C4-2B (cell line): Measurements from ENCODE around the gene OPCML.

Experiments
- H3K27ac ChIP-seq: fragments of 450-650 bp; 2 replicates; pipeline ENCODE4 v1.5.1; 2017
- CTCF ChIP-seq: fragments of 450-650 bp; conservative IDR thresholded peaks from 2 replicates; pipeline ENCODE4 v1.5.1; 2017; ENCODE audit warnings: mild to moderate bottlenecking
- ZFX ChIP-seq: fragments of 450-650 bp; IDR thresholded peaks from 2 replicates; pipeline ENCODE4 v1.6.1; 2017

The OPCML gene

GRCh38 chr11:132773751-132774150 is 758.5 kb downstream of the OPCML start:
- no peak for TF ChIP-seq CTCF
- no peak for TF ChIP-seq ZFX
- no peak overlapping the region for H3K27ac ChIP-seq

DNA sequence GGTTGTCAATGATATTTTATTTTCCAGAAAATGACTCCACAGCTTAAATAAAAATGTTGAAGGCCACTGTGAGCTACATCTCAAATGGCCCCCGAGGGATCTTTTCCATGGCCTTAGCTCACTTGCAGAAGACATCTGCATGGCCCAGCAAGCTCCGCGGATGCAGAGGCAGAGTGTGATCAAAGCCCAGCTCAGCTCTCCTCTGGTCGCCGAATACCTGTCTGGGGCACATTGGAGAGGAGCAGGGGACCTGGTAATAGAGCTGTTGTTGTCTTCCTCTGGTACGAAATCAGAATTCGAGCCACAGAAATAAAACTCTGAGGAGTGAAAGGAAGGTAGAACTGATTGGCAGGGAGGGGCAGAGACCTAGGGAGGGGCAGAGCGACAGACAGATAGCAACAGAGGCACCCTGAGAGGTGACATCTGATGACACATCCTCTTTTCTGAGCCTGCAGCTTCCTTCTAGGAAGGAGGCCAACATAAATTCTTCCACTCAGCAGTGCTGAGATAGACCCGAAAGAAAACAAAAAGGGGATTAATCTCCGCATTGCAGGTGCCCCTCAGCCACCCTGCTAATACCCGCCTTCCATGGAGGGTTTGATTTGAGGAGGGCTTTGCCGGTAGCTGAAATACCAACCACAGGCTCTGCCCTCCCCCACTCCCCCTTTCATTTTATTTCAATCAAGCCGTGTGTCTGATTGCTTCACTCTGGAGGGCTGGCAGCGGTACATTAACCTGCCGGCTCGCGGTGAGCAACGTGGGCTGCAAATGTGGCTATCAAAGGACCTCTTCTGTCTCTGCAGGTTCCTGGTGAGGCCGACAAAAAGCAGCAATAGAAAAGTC is 759.4 kb downstream of the OPCML start:
- TF ChIP-seq ZFX (no peak), CTCF (no peak)
- no peak overlapping the region; the same call in 1 of the 2 replicates for H3K27ac ChIP-seq

- TF ChIP-seq ZFX = no peak
- TF ChIP-seq CTCF = no peak
Observed at GRCh38 chr11:132771746-132772145, 760.6 kb downstream of the OPCML start.

DNA sequence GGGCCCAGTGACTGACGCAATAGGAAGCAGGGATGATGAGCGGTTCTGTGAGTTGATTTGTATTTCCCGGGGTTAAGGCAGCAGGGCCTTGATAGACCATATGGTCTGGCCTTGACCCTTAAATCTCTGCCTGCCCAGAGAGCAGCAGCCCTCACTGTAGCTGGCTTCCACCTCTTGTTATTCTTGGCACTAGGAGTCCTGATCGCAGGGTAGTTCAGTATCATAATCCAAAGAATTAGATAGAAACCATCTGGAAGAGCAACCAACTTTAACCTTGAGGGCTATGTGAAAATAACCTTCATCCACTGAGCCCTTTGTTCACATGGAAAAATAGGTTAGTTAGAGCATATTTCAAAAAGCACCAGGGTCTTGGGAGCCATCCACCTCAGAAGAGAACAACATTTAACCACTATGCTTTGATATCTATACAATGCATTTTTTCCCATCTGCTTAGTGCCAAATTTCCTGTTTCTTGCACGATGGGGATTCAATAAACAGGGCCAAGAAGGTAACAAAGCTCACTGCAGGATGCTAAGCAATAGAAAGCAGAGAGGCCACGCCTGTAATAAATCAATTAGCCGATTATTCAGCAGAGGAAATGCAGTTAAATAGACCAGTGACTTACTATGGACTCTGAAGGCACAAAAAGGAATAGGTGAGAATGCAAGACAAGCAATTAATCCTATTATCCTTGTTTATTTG is 761.3 kb downstream of the OPCML start:
- TF ChIP-seq CTCF = no peak
- TF ChIP-seq ZFX = no peak

More at GRCh38 chr11:132771746-132772145, 760.6 kb downstream of the OPCML start:
- no peak overlapping the region for H3K27ac ChIP-seq

DNA sequence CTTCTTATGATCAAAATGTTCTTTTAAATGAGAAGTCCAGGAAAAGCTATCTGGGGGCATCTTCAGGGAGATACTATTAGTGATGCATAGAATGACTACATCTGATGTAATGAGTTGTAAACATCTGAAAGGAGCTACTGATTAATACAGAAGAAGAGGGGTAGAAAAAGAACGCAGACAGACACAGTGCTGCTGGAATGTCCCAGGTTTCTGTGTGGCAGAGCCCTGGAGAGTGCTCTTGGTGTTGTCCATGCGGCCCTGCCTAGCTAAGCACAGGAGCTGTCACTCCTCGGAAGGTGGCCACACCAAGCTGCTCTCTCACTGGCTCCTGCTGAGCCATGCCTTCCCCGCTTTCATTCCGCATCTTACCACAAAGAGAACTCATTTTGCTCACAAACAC is 768.8 kb downstream of the OPCML start:
- no peak overlapping the region for H3K27ac ChIP-seq
- no peak for TF ChIP-seq CTCF
- TF ChIP-seq ZFX = no peak

More for the DNA sequence above, 761.3 kb downstream of the OPCML start:
- H3K27ac ChIP-seq = no peak overlapping the region

DNA sequence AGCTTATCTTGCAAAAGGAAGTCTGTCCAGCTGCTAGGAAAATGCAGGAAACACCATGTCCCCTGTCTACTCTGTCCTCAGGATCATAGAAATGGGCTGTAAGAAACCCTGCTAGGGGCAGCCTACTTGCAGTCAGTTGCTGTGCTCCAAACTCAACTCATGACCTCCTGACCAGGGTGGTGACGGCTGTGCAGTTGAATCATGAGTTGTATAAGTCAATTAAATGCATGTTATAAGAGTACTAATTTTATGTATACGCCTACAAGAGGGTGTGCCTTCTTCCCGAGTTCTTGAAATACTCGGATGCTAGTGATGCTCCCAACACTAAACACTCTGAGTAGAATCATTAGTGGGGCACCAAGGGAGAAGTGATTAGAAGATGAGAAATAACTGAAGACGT is 776.4 kb downstream of the OPCML start:
- H3K27ac ChIP-seq = no peak overlapping the region
- TF ChIP-seq CTCF (no peak), ZFX (no peak)

GRCh38 chr11:132751516-132752250 is 780.6 kb downstream of the OPCML start:
- H3K27ac ChIP-seq = no peak overlapping the region
- TF ChIP-seq CTCF = no peak
- TF ChIP-seq ZFX = no peak
